Measurements from ENCODE around the gene C12orf43. TPM values are rescaled to one million over a fixed set of nuclear protein-coding genes. Genes with fewer than 3 reads are reported as not detected.

C12orf43 gene
- total RNA-seq, 2 experiments from 2014 or later, result 19.8 to 20.7 TPM

- intact Hi-C loops (cut with micrococcal nuclease), result loop anchor here (10.0 kb wide), 2 partner anchors 107 to 377 kb away; partner anchors contain the start of gene POP5
- H3K4me3 Mint-ChIP-seq, result no peak overlapping the region
- no peaks in the 10 kb centered on the region for H3K27me3 Mint-ChIP-seq
- H3K27ac Mint-ChIP-seq, result peak overlapping the region; percentile 12
- ChIA-PET CTCF (interaction anchor here (1.5 to 2.3 kb wide), 4 partner anchors 8 to 313 kb away, joined by 3 to 11 read pairs (median 8); no protein-coding TSS in a partner anchor), POLR2A (no interaction called here)
- no peak for ATAC-seq
- no peaks in the 10 kb centered on the region for H3K9me3 Mint-ChIP-seq
- no peaks in the 10 kb centered on the region for H3K36me3 Mint-ChIP-seq (ENCODE audit: low read depth)
- peaks cover 37% of the 10 kb centered on the region for H3K4me1 Mint-ChIP-seq (ENCODE audit: low read depth)
- DNase-seq, result no peak
- no peak for TF ChIP-seq CTCF (IDR thresholded peaks at IDR 0.05)
Measured at GRCh38 chr12:120961604-120962531, 54.4 kb downstream of the C12orf43 start.

GRCh38 chr12:120960657-120961056, 55.6 kb downstream of the C12orf43 start:
- ChIA-PET POLR2A (no interaction called here), CTCF (interaction anchor here (1.0 to 2.3 kb wide), 3 partner anchors 9 to 104 kb away, joined by 3 to 11 read pairs (median 3); no protein-coding TSS in a partner anchor)
- peak; percentile 28 for ATAC-seq
- Mint-ChIP-seq H3K4me1 (ENCODE audit: low read depth) (peaks cover 37% of the 10 kb centered on the region), H3K27ac (peak overlapping the region; percentile 39), H3K4me3 (no peak overlapping the region), H3K36me3 (ENCODE audit: low read depth) (no peaks in the 10 kb centered on the region), H3K27me3 (no peaks in the 10 kb centered on the region), H3K9me3 (no peaks in the 10 kb centered on the region)
- TF ChIP-seq CTCF (IDR thresholded peaks at IDR 0.05), result no peak
- DNase-seq, result peak; percentile 55
- intact Hi-C loops (cut with micrococcal nuclease), result loop anchor here (10.0 kb wide), 2 partner anchors 106 to 376 kb away; partner anchors contain the start of gene POP5

GRCh38 chr12:120959111-120959878, 57.0 kb downstream of the C12orf43 start:
- Mint-ChIP-seq H3K4me1 (ENCODE audit: low read depth) (peaks cover 37% of the 10 kb centered on the region), H3K36me3 (ENCODE audit: low read depth) (no peaks in the 10 kb centered on the region), H3K27ac (peak overlapping the region; percentile 72), H3K9me3 (no peaks in the 10 kb centered on the region), H3K27me3 (no peaks in the 10 kb centered on the region), H3K4me3 (peak overlapping the region; percentile 6)
- TF ChIP-seq CTCF (IDR thresholded peaks at IDR 0.05), result no peak
- no peak for DNase-seq
- no peak for ATAC-seq
- CTCF ChIA-PET, result interaction anchor here (0.8 to 2.0 kb wide), 3 partner anchors 12 to 102 kb away, joined by 3 to 6 read pairs (median 5); no protein-coding TSS in a partner anchor
- POLR2A ChIA-PET, result interaction anchor here (0.7 to 1.1 kb wide), 3 partner anchors 14 to 76 kb away, joined by 3 read pairs; no protein-coding TSS in a partner anchor
- intact Hi-C loops (cut with micrococcal nuclease), result no loop called here

GRCh38 chr12:120956579-120957300, 59.5 kb downstream of the C12orf43 start:
- ChIA-PET POLR2A (no interaction called here), CTCF (interaction anchor here (0.7 to 1.7 kb wide), 2 partner anchors 13 to 15 kb away, joined by 3 to 7 read pairs; no protein-coding TSS in a partner anchor)
- Mint-ChIP-seq H3K27me3 (no peaks in the 10 kb centered on the region), H3K4me1 (ENCODE audit: low read depth) (peaks cover 24% of the 10 kb centered on the region), H3K36me3 (ENCODE audit: low read depth) (no peaks in the 10 kb centered on the region), H3K9me3 (no peaks in the 10 kb centered on the region), H3K4me3 (no peak overlapping the region), H3K27ac (no peak overlapping the region)
- intact Hi-C loops (cut with micrococcal nuclease), result no loop called here
- DNase-seq (no peak), ATAC-seq (no peak)
- TF ChIP-seq CTCF (IDR thresholded peaks at IDR 0.05), result no peak

All from activated CD8-positive, alpha-beta T cell treated with anti-CD3 and anti-CD28 coated beads for 36 hours (primary cell).